Endothelial cell of umbilical vein (primary cell): ENCODE results near the gene XYLB. TPM values are rescaled to one million over a fixed set of nuclear protein-coding genes. Genes with fewer than 3 reads are reported as not detected.

Source experiments
- BruUV-seq: library from RNA; stranded (reverse); fragments of 400-500 nt; replicated peaks from 2 replicates; lab custom pipeline; 2021; lab: Mats Ljungman, UMichigan
- CTCF ChIA-PET: fragments of 300-600, 350-600 bp; sonication (Branson Sonifier 250); formaldehyde crosslinking; loops from one replicate; lab custom pipeline; 2021; ENCODE audit warnings: antibody characterized with exemption, inconsistent platforms; lab: Charles Lee
- POLR2A ChIA-PET: fragments of 300-600, 350-600 bp; sonication (Branson Sonifier 250); formaldehyde crosslinking; loops from one replicate; lab custom pipeline; 2021; ENCODE audit warnings: antibody characterized with exemption, inconsistent platforms; lab: Charles Lee
- DNase-seq: peaks from one replicate; pipeline ENCODE4 v3.0.0-alpha.2; 2011; ENCODE audit warnings: low read depth, low spot score
- FAIRE-seq: peaks from 2 replicates; lab custom pipeline; 2011; peaks lifted over from hg19 to GRCh38; lab: Jason Lieb, UNC
- H2AFZ ChIP-seq: 2 replicates; pipeline ENCODE4 v1.6.0; 2012; ENCODE audit warnings: low read depth, low read length, control low read depth, inconsistent platforms
- H3K27ac ChIP-seq: 2 replicates; pipeline ENCODE4 v1.5.1; 2011; ENCODE audit warnings: low read depth, mild to moderate bottlenecking, control low read depth, low read length, moderate library complexity; ENCODE audit not compliant: insufficient read depth
- H3K27me3 ChIP-seq, 2 experiments: 2 replicates each; pipeline versions ENCODE4 v1.6.0 to v1.6.1; 2011; ENCODE audit warnings: low read length in 2 of 2, mixed read lengths in 1 of 2; ENCODE audit not compliant: control insufficient read depth in 2 of 2, insufficient read depth in 2 of 2
- H3K36me3 ChIP-seq, 2 experiments: 2 replicates in 1 of 2; 3 replicates in 1 of 2; pipeline ENCODE4 v1.5.1; 2011; ENCODE audit warnings: low read length in 2 of 2, mild to moderate bottlenecking in 1 of 2, moderate library complexity in 1 of 2; ENCODE audit not compliant: control insufficient read depth in 2 of 2, insufficient read depth in 2 of 2; ENCODE audit errors: extremely low read depth in 1 of 2
- H3K4me1 ChIP-seq: 3 replicates; pipeline ENCODE4 v1.5.1; 2011; ENCODE audit warnings: mild to moderate bottlenecking, low read length; ENCODE audit not compliant: control insufficient read depth, insufficient read depth; ENCODE audit errors: extremely low read depth
- H3K4me2 ChIP-seq: 2 replicates; pipeline ENCODE4 v1.6.1; 2011; ENCODE audit warnings: low read length, control low read depth, mixed read lengths; ENCODE audit not compliant: insufficient read depth
- H3K4me3 ChIP-seq, 3 experiments: fragments of 200-600 bp in 1 of 3; sonication (generic), shearing (Covaris generic) in 1 of 3; replicated peaks in 1 of 3; 2 replicates each; pipeline ENCODE4 v1.5.1; 2011 to 2016; ENCODE audit warnings: control low read depth in 3 of 3, low read length in 3 of 3, mild to moderate bottlenecking in 2 of 3, inconsistent platforms in 1 of 3, low read depth in 1 of 3, moderate library complexity in 1 of 3; ENCODE audit not compliant: insufficient read depth in 1 of 3
- H3K79me2 ChIP-seq: 2 replicates; pipeline ENCODE4 v1.6.0; 2012; ENCODE audit warnings: low read length, inconsistent platforms; ENCODE audit not compliant: control insufficient read depth, insufficient read depth
- H3K9ac ChIP-seq: replicated peaks from 2 replicates; pipeline ENCODE3; 2011; ENCODE audit warnings: low read length, control low read depth; ENCODE audit not compliant: insufficient read depth; ENCODE audit errors: extremely low read depth
- H3K9me1 ChIP-seq: replicated peaks from 3 replicates; pipeline ENCODE4 v1.6.0; 2011; ENCODE audit warnings: mild to moderate bottlenecking, low read length; ENCODE audit not compliant: control insufficient read depth, insufficient read depth; ENCODE audit errors: extremely low read depth
- H3K9me3 ChIP-seq: replicated peaks from 2 replicates; pipeline ENCODE4 v1.5.1; 2012; ENCODE audit warnings: low read length, inconsistent platforms; ENCODE audit not compliant: control insufficient read depth, insufficient read depth
- H4K20me1 ChIP-seq: replicated peaks from 2 replicates; pipeline ENCODE3; 2011; ENCODE audit warnings: mild to moderate bottlenecking, low read length; ENCODE audit not compliant: control insufficient read depth, insufficient read depth; ENCODE audit errors: extremely low read depth
- CTCF ChIP-seq, 2 donors: IDR thresholded peaks; 1 replicate in 1 of 2; 2 replicates in 1 of 2; pipeline ENCODE4 v1.5.1; 2011; ENCODE audit warnings: low read length in 2 of 2, mild to moderate bottlenecking in 2 of 2, moderate library complexity in 2 of 2, control low read depth in 1 of 2, inconsistent platforms in 1 of 2, low read depth in 1 of 2; ENCODE audit not compliant: insufficient read depth in 1 of 2; ENCODE audit errors: extremely low read depth in 1 of 2
- EZH2 ChIP-seq: IDR thresholded peaks from 2 replicates; pipeline ENCODE4 v1.6.1; 2012; ENCODE audit warnings: borderline replicate concordance, low read depth, mild to moderate bottlenecking, moderate library complexity, low read length, inconsistent platforms; ENCODE audit not compliant: severe bottlenecking
- FOS ChIP-seq: IDR thresholded peaks from 2 replicates; pipeline ENCODE4 v1.6.1; 2011; ENCODE audit warnings: mild to moderate bottlenecking, low read length, moderate library complexity, borderline replicate concordance; ENCODE audit not compliant: insufficient read depth
- GATA2 ChIP-seq: IDR thresholded peaks from 2 replicates; pipeline ENCODE4 v1.7.0; 2011; ENCODE audit warnings: low read depth, mild to moderate bottlenecking, moderate library complexity, mixed read lengths, low read length; ENCODE audit not compliant: insufficient read length, insufficient read depth
- JUN ChIP-seq: IDR thresholded peaks from 2 replicates; pipeline ENCODE4 v1.6.1; 2011; ENCODE audit warnings: borderline replicate concordance, low read depth; ENCODE audit not compliant: insufficient read length, insufficient read depth
- MAX ChIP-seq: IDR thresholded peaks from 2 replicates; pipeline ENCODE4 v1.6.1; 2011; ENCODE audit not compliant: insufficient read depth, insufficient read length
- MYC ChIP-seq: IDR thresholded peaks from one replicate; pipeline ENCODE4 v1.6.1; 2011; ENCODE audit warnings: mild to moderate bottlenecking, low read depth, low read length
- POLR2A ChIP-seq: IDR thresholded peaks from 2 replicates; pipeline ENCODE4 v1.6.1; 2012; ENCODE audit warnings: low read depth, mild to moderate bottlenecking, control low read depth, low read length
- POLR2AphosphoS5 ChIP-seq: IDR thresholded peaks from 2 replicates; pipeline ENCODE4 v1.6.1; 2012; ENCODE audit warnings: low read depth, mild to moderate bottlenecking, control low read depth, low read length, moderate library complexity; ENCODE audit not compliant: insufficient read depth
- dilution Hi-C: fragments of 300-500 bp; cut with MboI; formaldehyde crosslinking; loops from one replicate; pipeline ENCODE4 v1.15.0; 2019; ENCODE audit warnings: low sequenced_read_pairs; ENCODE audit not compliant: extremely low pct_ligation_motif_present
- intact Hi-C: fragments of 100-400 bp; cut with micrococcal nuclease; formaldehyde crosslinking; loops from one replicate; pipeline ENCODE4 v1.10.0; 2022
- polyA plus RNA-seq, 4 experiments: library from polyadenylated mRNA; depleted of rRNA in 3 of 4; stranded (reverse) in 3 of 4; unstranded in 1 of 4; fragments of >200 nt; gene quantifications; 2 replicates each; pipeline versions ENCODE4 v1.2.1 to v1.2.3, GENCODE V29; 2011 to 2012; ENCODE audit warnings: missing spikeins in 1 of 4
- total RNA-seq: library from RNA; stranded (reverse); gene quantifications from 2 replicates; pipeline ENCODE4 v1.2.3, GENCODE V29; 2021

The XYLB gene
- total and polyA plus RNA-seq, 2 donors (not counting 3 experiments of a cell fraction or from before 2014, with no cell fraction given), result 3.7 to 4.3 TPM

GRCh38 chr3:38313695-38314094, 32.9 kb upstream of the XYLB start:
- FAIRE-seq (no peak), DNase-seq (no peak)
- no peak overlapping the region for H3K4me2 ChIP-seq
- no peaks in the 10 kb centered on the region for H3K79me2 ChIP-seq
- no TSS peak for BruUV-seq
- intact Hi-C loops, result no loop called here
- ChIA-PET CTCF (no interaction called here), POLR2A (no interaction called here)
- H3K9me3 ChIP-seq, result no peaks in the 10 kb centered on the region
- no peaks in the 10 kb centered on the region for H3K27me3 ChIP-seq
- H3K36me3 ChIP-seq, result no peaks in the 10 kb centered on the region
- dilution Hi-C loops, result no loop called here
- H3K27ac ChIP-seq, result no peak overlapping the region
- no peaks in the 10 kb centered on the region for H4K20me1 ChIP-seq
- H3K9ac ChIP-seq, result no peak overlapping the region
- no peaks in the 10 kb centered on the region for H3K9me1 ChIP-seq
- no peak overlapping the region for H3K4me3 ChIP-seq
- TF ChIP-seq POLR2AphosphoS5 (no peak), JUN (no peak), EZH2 (no peak), POLR2A (no peak), GATA2 (no peak), CTCF (IDR thresholded peaks at IDR 0.05; ENCODE audit: extremely low read depth in 1 of 2, insufficient read depth in 1 of 2, low read depth in 1 of 2, low read length in 2 of 2) (no peak), MAX (no peak), MYC (no peak), FOS (no peak)
- no peaks in the 10 kb centered on the region for H3K4me1 ChIP-seq
- H2AFZ ChIP-seq, result no peak overlapping the region
